ENCODE measurements around the gene METRNL.
A peak's percentile ranks its signal among the peaks of the same experiment; 100 is the strongest.

The METRNL gene, protein sequence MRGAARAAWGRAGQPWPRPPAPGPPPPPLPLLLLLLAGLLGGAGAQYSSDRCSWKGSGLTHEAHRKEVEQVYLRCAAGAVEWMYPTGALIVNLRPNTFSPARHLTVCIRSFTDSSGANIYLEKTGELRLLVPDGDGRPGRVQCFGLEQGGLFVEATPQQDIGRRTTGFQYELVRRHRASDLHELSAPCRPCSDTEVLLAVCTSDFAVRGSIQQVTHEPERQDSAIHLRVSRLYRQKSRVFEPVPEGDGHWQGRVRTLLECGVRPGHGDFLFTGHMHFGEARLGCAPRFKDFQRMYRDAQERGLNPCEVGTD

DNA sequence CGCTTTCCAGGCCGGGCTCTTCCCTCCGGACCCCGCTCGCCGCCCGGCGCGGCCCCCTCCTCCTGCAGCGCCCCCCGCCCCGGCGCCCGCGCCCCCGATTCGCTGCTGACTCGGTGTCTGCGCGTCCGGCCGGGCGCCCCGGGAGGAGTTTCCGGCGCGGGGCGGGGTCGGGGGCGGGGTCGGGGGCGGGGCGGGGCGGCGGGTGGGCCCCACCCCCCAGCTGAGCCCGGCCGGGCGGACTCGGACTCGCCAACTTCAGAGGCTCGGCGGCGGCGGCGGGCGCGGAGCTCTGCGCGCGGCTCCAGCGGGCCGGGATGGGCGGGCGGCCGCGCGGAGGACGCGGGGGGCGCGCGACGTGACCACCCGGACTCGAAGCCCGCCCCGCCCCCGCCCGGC, at the start of gene METRNL:
Gene METRNL (plus strand): TSS at position 258 of the 396 bp plus-strand sequence. CDS start 207 bp downstream, outside the sequence.
- H3K27ac ChIP-seq, result peak within 1 kb of the TSS; percentile 51
- TF ChIP-seq ZFX (IDR thresholded peaks at IDR 0.05), result no peak
- TF ChIP-seq, protein P1, sequence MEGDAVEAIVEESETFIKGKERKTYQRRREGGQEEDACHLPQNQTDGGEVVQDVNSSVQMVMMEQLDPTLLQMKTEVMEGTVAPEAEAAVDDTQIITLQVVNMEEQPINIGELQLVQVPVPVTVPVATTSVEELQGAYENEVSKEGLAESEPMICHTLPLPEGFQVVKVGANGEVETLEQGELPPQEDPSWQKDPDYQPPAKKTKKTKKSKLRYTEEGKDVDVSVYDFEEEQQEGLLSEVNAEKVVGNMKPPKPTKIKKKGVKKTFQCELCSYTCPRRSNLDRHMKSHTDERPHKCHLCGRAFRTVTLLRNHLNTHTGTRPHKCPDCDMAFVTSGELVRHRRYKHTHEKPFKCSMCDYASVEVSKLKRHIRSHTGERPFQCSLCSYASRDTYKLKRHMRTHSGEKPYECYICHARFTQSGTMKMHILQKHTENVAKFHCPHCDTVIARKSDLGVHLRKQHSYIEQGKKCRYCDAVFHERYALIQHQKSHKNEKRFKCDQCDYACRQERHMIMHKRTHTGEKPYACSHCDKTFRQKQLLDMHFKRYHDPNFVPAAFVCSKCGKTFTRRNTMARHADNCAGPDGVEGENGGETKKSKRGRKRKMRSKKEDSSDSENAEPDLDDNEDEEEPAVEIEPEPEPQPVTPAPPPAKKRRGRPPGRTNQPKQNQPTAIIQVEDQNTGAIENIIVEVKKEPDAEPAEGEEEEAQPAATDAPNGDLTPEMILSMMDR (conservative IDR thresholded peaks at IDR 0.05), result no peak

DNA sequence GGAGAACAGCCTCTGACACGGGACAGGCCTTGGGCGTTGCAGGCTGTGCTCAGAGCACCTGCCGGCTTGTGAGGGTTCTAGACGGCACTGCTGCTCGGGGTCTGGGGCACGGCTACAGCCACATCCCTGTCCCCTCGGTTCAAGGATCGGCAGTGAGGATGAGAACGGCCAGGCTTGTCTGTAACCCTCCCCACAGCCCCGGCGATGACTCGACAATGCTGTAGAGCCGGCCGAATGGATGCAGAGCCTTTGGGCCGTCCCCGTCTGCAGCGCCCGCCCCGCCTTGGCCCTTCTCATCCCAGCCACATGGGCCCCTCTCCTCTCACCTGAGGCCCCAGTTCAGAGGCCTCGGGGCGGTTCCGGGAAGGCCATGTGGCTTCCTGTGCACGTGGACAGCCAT, 49.0 kb upstream of the METRNL start:
- H3K27ac ChIP-seq, result no peak overlapping the region
- TF ChIP-seq, protein P1 (conservative IDR thresholded peaks at IDR 0.05), result no peak
- TF ChIP-seq ZFX (IDR thresholded peaks at IDR 0.05), result no peak

GRCh38 chr17:83031321-83031945, 48.0 kb upstream of the METRNL start:
- peak overlapping the region; percentile 35; the same call in 1 of the 2 replicates for H3K27ac ChIP-seq
- no peak for TF ChIP-seq ZFX (IDR thresholded peaks at IDR 0.05)
- TF ChIP-seq, protein P1 (conservative IDR thresholded peaks at IDR 0.05), result no peak

GRCh38 chr17:83031946-83032451, 47.4 kb upstream of the METRNL start:
- H3K27ac ChIP-seq, result peak overlapping the region; percentile 35; the same call in 1 of the 2 replicates

DNA sequence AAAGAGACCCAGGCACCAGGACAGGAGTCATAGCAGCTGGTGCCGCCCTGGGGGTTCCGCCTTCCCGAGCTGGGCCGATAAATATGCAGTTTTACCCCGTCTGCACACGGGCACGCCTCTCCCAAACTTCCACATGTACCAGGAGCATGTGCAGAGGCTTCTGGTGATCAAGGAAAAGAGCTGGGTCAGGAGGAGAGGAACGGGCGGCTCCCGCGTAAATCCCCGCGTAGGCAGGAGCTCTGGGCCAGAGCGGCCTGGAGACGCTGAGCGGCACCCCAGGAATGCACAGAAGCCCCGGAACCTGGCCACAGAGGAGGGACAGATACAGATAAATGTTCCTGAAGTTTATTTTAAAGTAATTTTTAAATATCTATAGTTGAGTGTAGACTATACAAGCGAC, 46.6 kb upstream of the METRNL start:
- peak overlapping the region; percentile 37 for H3K27ac ChIP-seq
- TF ChIP-seq, protein P1 (conservative IDR thresholded peaks at IDR 0.05), result no peak
- no peak for TF ChIP-seq ZFX (IDR thresholded peaks at IDR 0.05)

- H3K27ac ChIP-seq, result no peak overlapping the region
- TF ChIP-seq, protein P1 (conservative IDR thresholded peaks at IDR 0.05), result no peak
- no peak for TF ChIP-seq ZFX (IDR thresholded peaks at IDR 0.05)
Observed at GRCh38 chr17:83034525-83034924, 44.9 kb upstream of the METRNL start.

DNA sequence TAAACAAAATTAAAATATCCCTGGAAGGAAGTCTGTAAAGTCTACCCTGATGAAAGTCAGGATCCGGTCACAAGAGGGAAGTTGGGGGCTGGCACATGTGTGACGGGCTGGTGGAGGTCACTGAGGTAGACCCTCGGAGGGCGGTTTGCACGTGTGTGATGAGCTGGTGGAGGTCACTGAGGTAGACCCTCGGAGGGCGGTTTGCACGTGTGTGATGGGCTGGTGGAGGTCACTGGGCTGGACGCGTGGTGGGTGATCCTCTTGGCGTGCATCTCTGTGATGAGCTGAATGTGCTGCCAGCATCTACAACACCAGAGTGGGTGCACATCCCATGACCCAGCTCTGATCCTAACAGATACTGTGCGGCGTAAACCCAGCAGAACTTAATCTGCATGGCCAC, 43.7 kb upstream of the METRNL start:
- no peak overlapping the region for H3K27ac ChIP-seq
- no peak for TF ChIP-seq ZFX (IDR thresholded peaks at IDR 0.05)
- TF ChIP-seq, protein P1 (conservative IDR thresholded peaks at IDR 0.05), result no peak

Data from C4-2B (cell line).